Natural killer cell (primary cell): Measurements from ENCODE around the gene LEKR1. TPM values are rescaled to one million over a fixed set of nuclear protein-coding genes. Genes with fewer than 3 reads are reported as not detected.

Experiments used
- ATAC-seq, 3 donors: fragments of 150-1000 bp in 2 of 3; fragments of 200-7000 bp in 1 of 3; cut with Tn5 transposase; 1 replicate in 1 of 3; 2 replicates in 2 of 3; pipeline ENCODE4 v1.10.0; 2021; ENCODE audit warnings: mild to moderate bottlenecking in 2 of 3, moderate library complexity in 2 of 3
- DNase-seq, 2 donors: peaks; one replicate each; pipeline versions ENCODE4 v3.0.0 to v3.0.0-alpha.2; 2013 to 2021; ENCODE audit warnings: mixed read lengths in 1 of 2
- H3K27ac ChIP-seq: one replicate; pipeline ENCODE4 v1.5.1; 2013; ENCODE audit warnings: mild to moderate bottlenecking, low read length
- H3K27me3 ChIP-seq: one replicate; pipeline ENCODE4 v1.6.1; 2013; ENCODE audit warnings: low read length; ENCODE audit not compliant: control insufficient read depth, insufficient read depth
- H3K36me3 ChIP-seq: one replicate; pipeline ENCODE4 v1.6.1; 2013; ENCODE audit warnings: low read length; ENCODE audit not compliant: control insufficient read depth, insufficient read depth
- H3K4me1 ChIP-seq: one replicate; pipeline ENCODE4 v1.6.1; 2013; ENCODE audit warnings: low read length; ENCODE audit not compliant: control insufficient read depth, insufficient read depth
- H3K4me3 ChIP-seq: one replicate; pipeline ENCODE4 v1.5.1; 2013; ENCODE audit warnings: low read length
- H3K9me3 ChIP-seq: one replicate; pipeline ENCODE4 v1.6.1; 2013; ENCODE audit warnings: low read length; ENCODE audit not compliant: control insufficient read depth, insufficient read depth
- H3K27ac Mint-ChIP-seq, 2 donors: one replicate each; pipeline ENCODE4 v1.8.0; 2022; ENCODE audit warnings: mild to moderate bottlenecking in 2 of 2, mixed read lengths in 2 of 2, moderate library complexity in 1 of 2
- H3K27me3 Mint-ChIP-seq, 2 donors: one replicate each; pipeline ENCODE4 v1.8.0; 2022; ENCODE audit warnings: low read depth in 2 of 2, mixed read lengths in 2 of 2
- H3K36me3 Mint-ChIP-seq: one replicate; pipeline ENCODE4 v1.8.0; 2022; ENCODE audit warnings: mixed read lengths
- H3K4me1 Mint-ChIP-seq, 2 donors: one replicate each; pipeline ENCODE4 v1.8.0; 2022; ENCODE audit warnings: mixed read lengths in 2 of 2
- H3K4me3 Mint-ChIP-seq: one replicate; pipeline ENCODE4 v1.8.0; 2022; ENCODE audit warnings: mild to moderate bottlenecking, moderate library complexity, mixed read lengths
- H3K9me3 Mint-ChIP-seq, 2 donors: one replicate each; pipeline ENCODE4 v1.8.0; 2022; ENCODE audit warnings: mixed read lengths in 2 of 2
- WGBS: methylation state at CpG from one replicate; pipeline ENCODE4 v1.1.7; 2013; ENCODE audit warnings: missing lambda C conversion rate; ENCODE audit not compliant: insufficient coverage; 5-methylcytosine and 5-hydroxymethylcytosine counted together
- intact Hi-C: fragments of 100-400 bp; cut with micrococcal nuclease; formaldehyde crosslinking; loops from one replicate; pipeline ENCODE4 v1.14.2; 2022
- total RNA-seq, 4 donors: library from RNA; stranded (reverse); fragments of 120-200 nt in 1 of 4; gene quantifications; one replicate each; pipeline versions ENCODE4 v1.2.3 to v1.2.4, GENCODE V29; 2013 to 2022
- TF ChIP-seq, protein P1 (sequence below): fragments of 200-600 bp; IDR thresholded peaks from one replicate; pipeline ENCODE4 v1.8.0; 2022; ENCODE audit warnings: antibody characterized with exemption

The LEKR1 gene
- total RNA-seq, 3 donors from 2014 or later (not counting 1 experiment from before 2014, with no cell fraction given): 1.1 to 1.7 (median 1.2) TPM

DNA sequence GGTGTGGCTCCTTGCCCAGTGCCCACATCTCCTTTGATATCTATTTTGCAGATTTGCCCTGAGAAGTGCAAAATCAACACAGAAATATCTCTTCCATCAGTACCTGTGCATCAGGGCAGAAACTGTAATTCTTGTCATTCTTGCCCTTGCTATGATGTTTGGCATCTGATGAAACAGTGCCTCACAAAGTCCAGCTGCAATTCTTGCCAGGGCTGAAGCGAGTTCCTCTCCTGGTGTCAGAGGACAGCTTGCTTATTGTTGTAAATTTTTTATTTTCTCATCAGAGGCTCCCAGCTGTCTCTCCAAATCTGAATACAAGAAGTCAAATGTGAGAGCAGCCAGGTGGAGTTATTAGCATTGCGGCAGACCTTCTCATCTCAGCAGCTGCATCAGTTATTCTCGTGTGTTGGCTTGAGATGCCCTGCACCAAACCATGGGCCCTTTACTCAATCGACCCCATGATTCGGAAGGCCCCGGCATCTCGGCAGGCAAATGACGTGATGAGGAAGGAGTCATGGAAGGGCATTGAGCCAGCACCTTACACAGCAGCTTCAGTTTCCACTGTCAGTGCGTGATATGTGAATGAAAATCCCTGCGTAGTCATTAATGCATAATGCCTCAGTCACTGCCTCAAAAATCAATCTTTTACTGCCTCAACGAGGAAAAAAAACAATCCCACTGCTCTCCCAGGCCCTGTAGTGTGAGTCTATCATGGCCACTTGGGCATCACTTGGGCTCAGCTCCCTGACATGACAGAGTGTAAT is 240.4 kb downstream of the LEKR1 start:
- Histone ChIP-seq H3K27me3 (no peaks in the 10 kb centered on the region), H3K36me3 (no peaks in the 10 kb centered on the region), H3K9me3 (no peaks in the 10 kb centered on the region), H3K4me1 (peaks cover 26% of the 10 kb centered on the region), H3K4me3 (no peak overlapping the region), H3K27ac (peak overlapping the region; percentile 24)
- H3K27ac Mint-ChIP-seq: peak overlapping the region in 1 of 2 donors; percentile 58
- no peak for DNase-seq
- ATAC-seq: no peak
- H3K9me3 Mint-ChIP-seq: no peaks in the 10 kb centered on the region
- H3K27me3 Mint-ChIP-seq: peaks cover 6 to 18% of the 10 kb centered on the region in 2 donors
- peaks cover 16 to 17% of the 10 kb centered on the region in 2 donors for H3K4me1 Mint-ChIP-seq
- intact Hi-C loops: no loop called here
- H3K36me3 Mint-ChIP-seq: no peaks in the 10 kb centered on the region
- H3K4me3 Mint-ChIP-seq: no peak overlapping the region
- 93% methylated on average over 11 of the region's 11 CpGs for WGBS
- TF ChIP-seq, protein P1, sequence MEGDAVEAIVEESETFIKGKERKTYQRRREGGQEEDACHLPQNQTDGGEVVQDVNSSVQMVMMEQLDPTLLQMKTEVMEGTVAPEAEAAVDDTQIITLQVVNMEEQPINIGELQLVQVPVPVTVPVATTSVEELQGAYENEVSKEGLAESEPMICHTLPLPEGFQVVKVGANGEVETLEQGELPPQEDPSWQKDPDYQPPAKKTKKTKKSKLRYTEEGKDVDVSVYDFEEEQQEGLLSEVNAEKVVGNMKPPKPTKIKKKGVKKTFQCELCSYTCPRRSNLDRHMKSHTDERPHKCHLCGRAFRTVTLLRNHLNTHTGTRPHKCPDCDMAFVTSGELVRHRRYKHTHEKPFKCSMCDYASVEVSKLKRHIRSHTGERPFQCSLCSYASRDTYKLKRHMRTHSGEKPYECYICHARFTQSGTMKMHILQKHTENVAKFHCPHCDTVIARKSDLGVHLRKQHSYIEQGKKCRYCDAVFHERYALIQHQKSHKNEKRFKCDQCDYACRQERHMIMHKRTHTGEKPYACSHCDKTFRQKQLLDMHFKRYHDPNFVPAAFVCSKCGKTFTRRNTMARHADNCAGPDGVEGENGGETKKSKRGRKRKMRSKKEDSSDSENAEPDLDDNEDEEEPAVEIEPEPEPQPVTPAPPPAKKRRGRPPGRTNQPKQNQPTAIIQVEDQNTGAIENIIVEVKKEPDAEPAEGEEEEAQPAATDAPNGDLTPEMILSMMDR: no peak

DNA sequence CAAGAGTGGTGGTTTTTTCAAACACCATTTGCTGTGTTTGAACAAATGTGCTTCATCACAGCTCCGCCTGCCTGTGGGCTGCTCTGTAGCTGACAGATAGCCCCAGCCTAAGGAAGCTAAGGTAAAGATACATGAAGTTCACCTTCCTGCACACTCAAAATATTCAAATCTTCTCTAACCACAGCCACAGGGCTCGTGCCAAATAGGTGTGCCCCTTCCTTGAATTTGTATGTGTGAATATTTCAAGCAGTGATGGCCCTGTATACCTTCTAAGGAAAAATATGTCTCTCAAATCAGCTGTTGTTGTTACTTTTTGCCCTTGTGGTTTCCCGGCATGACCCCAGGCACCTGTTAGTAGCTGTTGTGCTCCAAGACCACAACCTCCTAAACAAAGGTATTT is 241.0 kb downstream of the LEKR1 start:
- H3K27ac Mint-ChIP-seq: peak overlapping the region in 1 of 2 donors; percentile 58
- Histone ChIP-seq H3K4me3 (no peak overlapping the region), H3K4me1 (peaks cover 26% of the 10 kb centered on the region), H3K27me3 (no peaks in the 10 kb centered on the region), H3K36me3 (no peaks in the 10 kb centered on the region), H3K9me3 (no peaks in the 10 kb centered on the region), H3K27ac (peak overlapping the region; percentile 37)
- DNase-seq: peak in 1 of 2 donors; percentile 75
- no peak overlapping the region for H3K4me3 Mint-ChIP-seq
- intact Hi-C loops: no loop called here
- ATAC-seq: peak; percentile 45 to 80 (median 67)
- WGBS: 7% methylated on average over 1 of the region's 3 CpGs
- TF ChIP-seq, protein P1: no peak
- peaks cover 8 to 12% of the 10 kb centered on the region in 2 donors for H3K27me3 Mint-ChIP-seq
- H3K36me3 Mint-ChIP-seq: no peaks in the 10 kb centered on the region
- no peaks in the 10 kb centered on the region for H3K9me3 Mint-ChIP-seq
- peaks cover 16 to 17% of the 10 kb centered on the region in 2 donors for H3K4me1 Mint-ChIP-seq

- H3K36me3 ChIP-seq: no peaks in the 10 kb centered on the region
- DNase-seq (no peak), ATAC-seq (no peak)
- TF ChIP-seq, protein P1: no peak
- 97% methylated on average over 4 of the region's 4 CpGs for WGBS
- no peak overlapping the region for H3K4me3 ChIP-seq
- H3K27me3 ChIP-seq: no peaks in the 10 kb centered on the region
- intact Hi-C loops: no loop called here
- H3K4me1 ChIP-seq: peaks cover 26% of the 10 kb centered on the region
- no peaks in the 10 kb centered on the region for H3K9me3 ChIP-seq
- Mint-ChIP-seq H3K4me3 (no peak overlapping the region), H3K36me3 (no peaks in the 10 kb centered on the region), H3K4me1 (peaks cover 16 to 17% of the 10 kb centered on the region in 2 donors), H3K27ac (no peak overlapping the region), H3K27me3 (peaks cover 0 to 6% of the 10 kb centered on the region in 2 donors), H3K9me3 (no peaks in the 10 kb centered on the region)
- no peak overlapping the region for H3K27ac ChIP-seq
These were observed 243.3 kb downstream of the LEKR1 start for GRCh38 chr3:157069406-157069805.
